Stimulated activated naive CD8-positive, alpha-beta T cell treated with anti-CD3 and anti-CD28 coated beads, Interleukin-15, Interleukin-2, amounts not matched to agents 100 U/mL and 50 U/mL, for 24 hours (primary cell): Measurements from ENCODE around the gene SMC5.
A peak's percentile ranks its signal among the peaks of the same experiment; 100 is the strongest.
"Not testable (repeated sequence)": the region's sequence is repeated elsewhere in the genome, so short reads cannot be mapped to it uniquely, and the experiment has no call there.

Experiments used
- ATAC-seq: fragments of 150-1000 bp; cut with Tn5 transposase; one replicate; pipeline ENCODE4 v1.10.0; 2021
- DNase-seq: peaks from one replicate; pipeline ENCODE4 v3.0.0; 2021

The SMC5 gene

DNA sequence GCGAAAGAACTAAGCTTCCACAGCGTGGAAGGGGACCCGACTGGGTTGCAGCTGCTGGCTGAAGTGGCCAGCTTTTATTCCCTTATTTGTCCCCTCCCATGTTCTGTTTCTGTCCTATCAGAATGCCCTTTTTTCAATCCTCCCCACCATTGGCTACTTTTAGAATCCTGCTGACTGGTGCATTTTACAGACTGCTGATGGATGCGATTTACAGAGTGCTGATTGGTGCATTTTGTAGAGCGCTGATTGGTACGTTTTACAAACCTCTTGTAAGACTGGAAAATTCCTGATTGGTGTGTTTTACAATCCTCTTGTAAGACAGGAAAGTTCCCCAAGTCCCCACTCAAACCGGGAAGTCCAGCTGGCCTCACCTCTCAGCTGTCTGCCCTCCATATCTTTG, 105.0 kb downstream of the SMC5 start:
- DNase-seq (no peak), ATAC-seq (no peak)

DNA sequence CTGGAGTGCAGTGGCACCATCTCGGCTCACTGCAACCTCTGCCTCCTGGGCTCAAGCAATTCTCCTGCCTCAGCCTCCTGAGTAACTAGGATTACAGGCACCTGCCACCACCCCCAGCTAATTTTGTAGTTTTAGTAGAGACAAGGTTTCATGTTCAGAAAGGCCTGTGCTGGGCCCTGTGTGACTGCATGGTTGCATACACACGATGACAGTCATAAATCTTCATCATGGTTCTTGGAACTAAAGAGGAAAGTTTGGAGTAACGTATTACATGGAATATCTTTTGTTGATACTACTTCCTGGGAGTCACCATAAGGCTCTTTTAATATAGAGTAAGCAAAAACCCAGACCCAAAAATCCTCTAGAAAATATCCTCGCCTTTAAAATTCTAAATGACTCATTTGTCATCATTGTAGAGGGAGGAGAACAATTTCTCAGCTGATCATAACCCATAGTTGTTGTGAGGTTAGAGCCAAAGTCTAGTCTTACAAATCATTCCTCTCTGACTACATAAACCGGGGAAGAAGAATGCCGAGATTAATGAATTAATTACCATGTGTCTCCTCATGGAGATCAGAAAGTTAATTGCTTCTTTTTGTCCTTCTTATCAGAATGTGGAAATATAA, 108.6 kb downstream of the SMC5 start:
- ATAC-seq = no peak
- no peak for DNase-seq

DNA sequence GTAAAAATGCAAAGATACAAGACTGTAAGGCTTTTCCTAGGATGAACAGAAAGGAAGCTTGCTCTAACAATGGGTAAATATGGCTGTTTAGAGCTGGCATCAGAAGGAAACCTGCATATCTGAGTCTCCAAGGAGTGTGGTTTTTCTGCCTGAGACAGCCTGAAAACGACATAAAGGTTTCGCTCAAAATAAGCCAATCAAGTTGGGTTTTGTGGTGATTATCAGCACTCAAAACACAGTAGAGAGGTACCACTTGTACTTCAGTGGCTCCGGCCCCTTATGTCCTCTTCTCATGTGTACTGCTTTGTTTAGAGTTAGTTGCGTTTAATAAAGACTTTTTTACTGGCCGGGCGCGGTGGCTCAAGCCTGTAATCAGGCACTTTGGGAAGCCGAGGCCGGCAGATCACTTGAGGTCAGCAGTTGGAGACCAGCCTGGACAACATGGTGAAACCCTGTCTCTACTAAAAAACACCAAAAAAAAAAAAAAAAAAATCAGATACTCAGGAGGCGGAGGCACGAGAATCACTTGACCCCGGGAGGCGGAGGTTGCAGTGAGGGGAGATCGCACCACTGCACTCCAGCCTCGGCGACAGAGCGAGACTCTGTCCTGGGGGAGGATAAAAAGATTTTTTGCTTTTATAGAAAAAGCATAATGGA, 116.3 kb downstream of the SMC5 start:
- ATAC-seq = no peak
- DNase-seq = no peak

DNA sequence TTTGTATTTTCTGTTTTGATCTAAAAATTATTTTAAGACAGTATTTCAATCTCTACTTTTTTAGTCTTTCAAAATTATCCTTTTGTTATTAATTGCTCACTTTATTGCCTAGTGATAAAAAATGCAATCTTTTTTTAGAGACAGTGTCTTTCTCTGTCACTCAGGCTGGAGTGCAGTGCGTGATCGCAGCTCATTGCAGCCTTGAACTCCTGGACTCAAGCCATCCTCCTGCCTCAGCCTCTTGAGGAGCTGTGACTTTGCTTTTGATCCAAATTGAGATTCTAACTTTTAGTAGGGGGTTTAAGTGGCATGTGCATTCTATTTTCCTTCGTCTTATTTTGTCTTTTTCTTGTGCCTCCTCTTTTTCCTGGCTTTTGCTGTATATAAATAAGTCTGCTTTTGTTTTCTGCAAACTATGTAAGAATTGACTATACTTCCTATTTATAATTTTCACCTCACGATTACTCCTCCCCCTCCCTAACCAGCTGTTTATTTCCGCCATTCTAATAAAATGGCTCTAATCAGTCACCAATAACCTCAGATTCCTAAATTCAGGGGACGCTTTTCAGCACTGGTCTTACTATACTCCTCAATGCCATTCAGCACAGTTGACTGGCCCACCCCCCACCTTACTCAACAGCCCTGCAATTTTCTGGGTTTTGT, 123.4 kb downstream of the SMC5 start:
- DNase-seq = no peak
- ATAC-seq = no peak

DNA sequence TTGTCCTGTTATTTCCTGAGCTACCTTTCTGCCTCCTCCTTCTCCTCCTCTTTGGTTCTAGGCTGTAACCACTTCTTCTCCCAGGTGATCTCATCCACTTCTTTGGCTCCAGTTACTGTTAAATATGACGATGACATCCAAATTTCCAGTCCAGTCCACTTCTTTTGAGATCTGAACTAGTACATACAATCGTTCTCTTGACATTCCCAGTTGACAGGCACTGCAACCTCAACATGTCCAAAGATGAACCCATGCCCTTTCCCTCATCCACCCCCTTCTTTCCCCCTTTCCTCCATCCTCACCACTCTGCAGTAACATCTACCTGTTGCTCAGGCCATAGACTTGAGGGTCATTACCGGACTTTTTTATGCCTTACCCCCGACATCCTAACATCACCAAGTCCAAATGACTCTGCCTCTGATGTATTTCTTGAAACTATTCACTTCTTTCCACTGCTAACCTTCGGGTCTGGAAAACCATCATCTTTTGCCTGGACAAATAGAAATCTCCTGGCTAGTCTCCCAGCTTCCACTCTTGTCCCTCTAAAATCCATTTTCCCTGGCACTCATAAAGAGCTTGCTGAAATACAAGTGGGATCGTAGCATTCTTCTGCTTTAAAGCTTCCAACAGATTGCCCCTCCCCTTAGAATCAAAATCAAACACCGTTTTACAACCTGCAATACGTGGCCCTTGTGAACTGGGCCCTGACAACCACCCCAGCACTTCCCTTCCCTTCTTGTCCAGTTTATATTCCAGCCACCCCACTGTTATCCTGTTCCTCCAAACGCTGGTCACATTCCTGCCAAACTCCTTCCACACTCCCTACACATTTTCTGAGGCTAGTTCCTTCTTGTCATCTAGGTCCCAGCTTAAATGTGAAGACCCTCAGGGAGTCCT, 124.2 kb downstream of the SMC5 start:
- ATAC-seq (no peak), DNase-seq (no peak)

DNA sequence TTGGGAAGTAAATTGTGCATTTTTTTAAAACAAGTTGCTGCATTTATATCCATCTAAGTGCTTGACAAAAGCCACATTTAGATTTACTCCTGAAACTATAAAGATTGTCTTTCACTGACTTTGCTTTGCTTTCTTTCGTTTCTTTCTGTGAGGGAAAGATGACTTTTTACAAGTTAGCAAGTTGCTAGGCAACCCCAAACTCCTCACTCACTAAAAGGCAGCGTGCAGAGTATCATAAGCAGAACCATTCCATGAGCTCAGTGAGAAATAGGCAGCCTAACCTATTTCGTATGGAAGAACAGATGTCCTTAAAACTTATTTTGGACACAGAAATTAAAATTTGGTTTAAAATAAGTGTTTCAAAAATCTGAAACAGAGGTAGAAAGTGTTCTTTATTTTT, 126.6 kb downstream of the SMC5 start:
- DNase-seq = no peak
- no peak for ATAC-seq

DNA sequence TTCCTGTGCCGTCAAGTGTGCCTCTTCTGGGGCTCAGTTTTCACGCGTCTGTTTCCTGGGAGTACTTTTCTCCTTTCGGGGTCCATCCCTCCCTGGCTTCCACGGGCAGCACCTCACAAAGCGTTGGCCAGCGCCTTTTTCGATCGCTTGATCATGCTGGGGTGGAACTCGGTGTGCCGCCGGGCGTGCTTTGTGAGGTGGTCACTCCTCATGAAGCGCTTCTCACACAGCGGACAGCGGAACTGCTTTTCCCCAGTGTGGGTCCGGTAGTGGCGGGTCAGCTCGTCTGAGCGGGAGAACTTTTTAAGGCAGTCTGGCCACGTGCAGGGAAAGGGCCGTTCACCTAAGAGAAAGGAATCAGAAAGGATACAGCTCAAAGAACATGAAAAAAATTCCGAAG, 128.9 kb downstream of the SMC5 start:
- DNase-seq (no peak), ATAC-seq (no peak)

DNA sequence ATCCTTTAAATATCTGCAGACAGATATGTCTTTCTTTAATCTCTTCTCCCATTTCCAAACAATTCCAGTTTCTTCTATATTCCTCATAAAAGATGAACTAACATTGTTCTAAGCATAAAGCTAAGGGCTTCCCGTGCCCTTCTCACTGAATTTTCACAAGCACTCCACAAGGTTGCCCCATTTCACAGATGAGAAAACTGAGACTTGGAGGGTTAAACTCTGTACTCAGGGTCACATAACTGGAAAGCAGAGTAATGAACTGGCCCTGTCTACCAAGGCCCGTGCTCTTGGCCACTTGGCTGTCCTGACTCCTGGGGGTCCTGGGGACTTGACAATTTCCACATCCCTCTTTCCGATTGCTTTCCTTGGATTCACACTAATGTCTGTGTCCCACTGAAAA, 130.4 kb downstream of the SMC5 start:
- ATAC-seq (no peak), DNase-seq (no peak)

DNA sequence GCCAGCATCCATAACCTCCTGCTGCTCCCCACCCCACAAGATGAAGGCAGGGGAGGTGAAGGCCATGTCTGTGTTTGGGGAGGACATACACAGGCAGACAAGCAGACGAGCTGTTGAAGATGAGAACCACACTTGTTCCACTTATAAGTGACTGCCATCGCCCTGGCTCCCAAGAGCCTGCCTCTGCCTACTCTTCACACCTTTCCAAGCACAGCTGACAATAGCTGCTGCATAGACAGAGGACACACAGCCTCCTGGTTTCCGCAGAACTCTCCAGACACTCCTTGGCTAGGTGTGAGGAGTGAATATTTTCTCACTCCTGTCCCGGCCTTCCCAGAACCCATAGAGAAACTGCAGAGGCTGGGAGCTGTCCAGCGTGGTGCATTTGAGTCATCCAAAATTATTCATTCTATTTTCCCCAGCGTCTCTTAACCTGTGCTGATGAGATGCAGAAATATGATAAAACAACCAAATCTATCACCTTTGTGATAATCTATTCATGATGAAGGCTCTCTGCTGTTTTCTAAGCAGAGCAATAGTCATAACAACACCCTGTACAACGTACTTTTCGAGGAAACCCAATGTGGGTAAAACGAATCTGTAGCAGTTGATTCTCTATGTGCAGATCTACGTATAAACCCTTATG, 131.0 kb downstream of the SMC5 start:
- DNase-seq = no peak
- peak; percentile 34 for ATAC-seq

DNA sequence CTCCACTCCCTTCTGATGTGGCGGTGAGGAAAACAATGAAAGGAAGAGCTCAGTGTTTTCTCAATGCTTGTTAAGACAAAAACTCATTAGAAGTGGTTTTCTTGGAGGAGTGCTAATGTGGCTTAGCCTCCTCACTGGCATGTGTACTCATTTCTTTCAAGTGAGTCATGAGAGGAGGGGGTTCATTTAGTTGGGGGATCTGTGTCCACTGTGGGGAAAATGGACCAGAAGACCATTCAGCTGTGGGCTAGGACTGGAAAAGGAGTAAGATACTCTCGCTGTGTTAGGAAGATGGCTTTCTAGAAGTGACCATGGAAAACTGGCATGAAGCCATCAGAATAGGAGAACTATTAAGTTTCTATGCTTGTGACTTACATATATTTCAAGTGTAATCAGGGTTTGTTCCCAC, 132.2 kb downstream of the SMC5 start:
- ATAC-seq = peak; percentile 24
- DNase-seq = no peak

DNA sequence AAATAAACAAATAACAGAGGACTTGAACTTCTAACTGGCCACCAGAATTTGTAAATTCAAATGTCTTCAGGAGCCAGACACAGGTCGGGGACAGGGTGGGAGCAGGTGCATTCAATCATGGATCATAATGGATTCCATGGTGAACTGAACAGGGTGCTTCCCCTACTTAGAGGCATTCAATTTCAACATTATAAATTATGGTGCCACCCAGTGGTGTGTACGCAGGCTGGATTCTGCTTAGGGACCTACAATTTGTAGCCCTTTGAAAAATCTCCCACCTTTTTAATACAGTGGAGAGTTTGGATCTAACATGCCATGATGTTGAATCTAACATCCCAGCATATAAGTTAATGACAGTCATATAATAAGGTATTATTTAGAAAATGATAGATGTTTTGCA, 133.4 kb downstream of the SMC5 start:
- DNase-seq (no peak), ATAC-seq (peak; percentile 51)

DNA sequence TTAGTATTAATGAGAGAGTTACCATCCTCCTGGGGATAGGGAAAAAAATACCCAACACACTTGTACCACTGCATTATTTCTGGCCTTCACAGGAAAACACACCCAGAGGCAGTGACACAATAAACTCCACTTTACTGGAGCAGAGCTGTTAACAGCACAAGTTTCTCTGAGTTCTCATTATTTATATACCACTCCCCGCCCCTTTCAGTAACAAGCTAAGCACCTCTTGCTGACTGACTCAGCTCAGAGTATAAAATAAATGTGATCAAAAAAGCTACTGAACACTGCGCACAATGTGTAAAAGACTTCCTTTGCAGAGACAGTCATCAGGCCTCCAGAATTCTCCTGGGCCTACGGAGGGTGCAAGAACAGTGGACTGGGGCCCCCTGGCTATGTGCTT, 134.1 kb downstream of the SMC5 start:
- DNase-seq (no peak), ATAC-seq (no peak)

DNA sequence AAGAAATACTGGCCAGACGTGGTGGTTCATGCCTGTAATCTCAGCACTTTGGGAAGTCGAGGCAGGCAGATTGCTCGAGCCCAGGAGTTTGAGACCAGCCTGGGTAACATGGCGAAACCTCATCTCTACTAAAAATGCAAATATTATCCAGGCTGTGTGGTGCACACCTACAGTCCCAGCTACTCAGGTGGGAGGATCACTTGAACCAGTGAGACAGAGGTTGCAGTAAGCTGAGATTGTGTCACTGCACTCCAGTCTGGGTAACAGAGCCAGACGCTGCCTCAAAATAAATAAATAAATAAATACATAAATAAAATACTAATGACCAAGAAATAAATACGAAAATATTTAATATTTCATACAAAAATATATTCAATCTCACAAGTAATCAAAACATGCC, 136.9 kb downstream of the SMC5 start:
- no peak for DNase-seq
- no peak for ATAC-seq

DNA sequence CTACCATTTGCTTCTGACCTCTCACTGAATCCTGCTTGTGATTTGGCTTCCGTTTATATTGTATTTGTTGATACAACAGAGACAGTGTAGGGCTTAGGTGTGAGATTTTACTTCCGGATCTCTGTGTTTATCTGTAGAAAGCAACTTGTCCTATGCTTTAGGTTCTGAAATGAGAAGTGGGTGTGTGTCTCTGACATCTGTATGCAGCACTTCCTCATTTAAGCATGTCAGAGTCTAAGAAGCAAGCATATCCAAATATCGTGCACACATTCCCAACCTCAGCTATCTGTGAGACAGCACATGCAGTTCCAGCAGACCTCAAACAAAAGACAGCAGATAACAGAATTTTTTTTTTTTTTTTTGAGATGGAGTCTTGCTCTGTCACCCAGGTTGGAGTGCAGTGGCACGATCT, 139.4 kb downstream of the SMC5 start:
- ATAC-seq = peak; percentile 55
- DNase-seq = no peak

DNA sequence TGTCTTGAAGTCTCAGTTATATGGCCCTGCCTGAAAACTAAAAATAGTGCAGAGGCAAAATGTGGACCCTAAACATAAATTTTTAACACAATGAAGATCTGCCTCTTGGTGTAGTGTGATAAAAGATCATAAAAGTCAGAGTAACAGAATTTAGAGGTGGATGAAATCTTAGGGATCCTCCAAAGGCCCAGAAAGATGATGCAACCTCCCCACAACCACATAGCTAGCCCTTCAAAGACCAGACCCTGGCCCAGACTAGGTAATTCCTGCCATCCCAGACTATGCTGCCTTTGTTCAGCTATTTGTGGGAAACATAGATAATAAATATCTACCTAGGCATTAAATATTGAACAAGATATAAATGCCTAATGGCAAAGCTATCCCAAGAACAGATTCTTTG, 140.4 kb downstream of the SMC5 start:
- DNase-seq = no peak
- ATAC-seq = no peak

DNA sequence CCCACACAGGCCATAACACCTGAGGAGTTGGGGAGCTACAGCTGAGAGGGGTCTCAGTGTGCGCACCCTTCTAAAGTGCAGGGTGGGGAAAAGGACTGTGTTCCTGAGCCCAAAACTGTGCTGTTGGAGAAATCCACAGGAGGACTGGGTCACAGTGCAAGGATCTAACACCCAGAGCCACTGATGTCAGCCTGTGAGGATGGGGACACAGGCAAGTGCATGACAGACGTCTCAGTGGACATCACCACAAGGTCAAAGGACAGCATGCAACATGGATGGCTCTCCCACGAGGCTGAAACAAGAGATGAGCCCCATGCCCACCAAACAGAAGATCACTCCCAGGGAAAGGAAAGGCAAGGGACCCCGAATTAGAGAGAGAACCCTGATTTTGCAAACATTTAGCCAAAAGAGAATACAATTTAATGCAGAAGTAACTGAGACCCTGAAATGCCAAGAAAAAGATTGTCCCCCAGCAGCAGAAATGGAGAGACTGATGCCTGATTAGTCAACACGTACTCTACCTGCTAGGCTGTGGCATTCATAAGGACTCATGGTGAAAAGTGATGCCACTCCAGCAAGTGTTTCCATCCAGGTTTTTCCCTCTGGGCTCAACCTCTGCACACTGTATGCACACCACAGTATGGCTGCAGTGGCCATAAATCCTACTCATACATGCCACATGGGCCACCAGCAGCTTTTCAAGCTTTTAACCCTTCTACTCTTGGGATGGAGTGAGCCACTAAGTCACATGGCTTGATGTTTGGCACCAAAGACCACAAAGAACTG, 141.5 kb downstream of the SMC5 start:
- DNase-seq (no peak), ATAC-seq (peak; percentile 62)

DNA sequence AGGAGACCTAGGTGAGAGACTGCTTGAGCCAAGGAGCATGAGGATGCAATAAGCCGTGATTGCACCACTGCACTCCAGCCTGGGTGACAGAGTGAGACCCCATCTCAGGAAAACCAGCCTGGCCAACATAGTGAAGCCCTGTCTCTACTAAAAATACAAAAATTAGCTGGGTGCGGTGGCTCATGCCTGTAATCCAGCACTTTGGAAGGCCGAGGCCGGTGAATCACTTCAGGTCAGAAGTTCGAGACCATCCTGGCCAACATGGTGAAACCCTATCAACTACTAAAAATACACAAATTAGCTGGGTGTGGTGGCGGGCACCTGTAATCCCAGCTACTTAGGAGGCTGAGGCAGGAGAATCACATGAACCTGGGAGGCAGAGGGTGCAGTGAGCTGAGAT, 142.5 kb downstream of the SMC5 start:
- not testable (repeated sequence) for ATAC-seq

DNA sequence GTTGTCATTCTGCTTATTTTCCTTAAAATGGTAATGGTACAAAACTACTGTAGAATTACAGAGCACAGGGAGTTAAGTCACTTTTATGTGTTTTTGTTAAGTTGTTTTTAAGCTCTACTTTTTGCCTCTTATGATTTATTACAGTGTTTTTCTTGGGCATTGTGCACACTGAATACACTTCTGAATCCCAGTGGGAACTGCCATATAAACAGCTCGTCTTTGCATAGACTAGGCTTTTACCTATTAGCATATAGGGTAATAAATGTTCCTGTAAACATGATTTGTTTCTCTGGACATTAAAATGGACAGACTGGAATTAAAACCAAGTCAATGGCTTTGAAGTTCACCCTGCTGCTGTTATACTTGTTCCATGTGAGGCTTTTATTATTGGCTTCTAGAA, 143.4 kb downstream of the SMC5 start:
- ATAC-seq (no peak), DNase-seq (no peak)

More for the DNA sequence above, 142.5 kb downstream of the SMC5 start:
- not testable (repeated sequence) for DNase-seq

DNA sequence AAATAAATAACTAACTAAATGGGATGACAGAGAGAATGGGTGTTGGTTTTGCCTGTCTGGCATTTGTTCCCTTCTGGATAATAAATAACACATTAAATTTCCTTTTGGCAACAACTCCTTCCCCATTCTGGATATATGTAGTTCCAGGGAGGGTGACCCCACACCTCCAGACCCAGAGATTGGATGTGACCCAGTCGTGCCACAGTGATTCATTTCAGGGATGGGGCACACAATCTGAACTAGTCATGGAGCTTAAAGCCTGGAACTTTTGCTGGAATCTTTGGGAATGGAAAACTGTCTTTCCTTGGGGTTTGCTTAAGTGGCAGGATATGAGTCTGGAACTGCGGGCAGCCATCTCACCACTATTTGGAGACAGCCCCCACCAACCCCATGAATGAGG, 144.4 kb downstream of the SMC5 start:
- no peak for ATAC-seq
- no peak for DNase-seq

DNA sequence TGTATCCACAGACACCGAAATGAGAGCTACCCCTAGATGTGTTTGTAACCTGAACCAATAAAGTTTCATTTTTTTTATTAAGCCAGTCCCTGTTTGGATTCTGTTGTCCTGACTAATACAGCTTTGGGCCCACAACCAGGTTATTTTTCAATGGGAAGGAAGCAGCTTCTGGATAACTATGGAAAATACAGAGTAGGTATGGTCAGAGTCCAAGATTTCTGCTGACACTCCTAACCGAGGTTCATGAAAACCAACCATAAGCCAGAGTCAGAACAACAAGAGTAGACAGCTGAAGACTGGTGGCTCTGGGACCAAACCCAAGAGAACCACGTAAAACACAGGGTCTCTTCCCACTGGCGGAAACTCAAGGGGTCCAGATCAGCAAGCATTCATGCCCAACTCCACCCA, 144.8 kb downstream of the SMC5 start:
- DNase-seq (no peak), ATAC-seq (no peak)

DNA sequence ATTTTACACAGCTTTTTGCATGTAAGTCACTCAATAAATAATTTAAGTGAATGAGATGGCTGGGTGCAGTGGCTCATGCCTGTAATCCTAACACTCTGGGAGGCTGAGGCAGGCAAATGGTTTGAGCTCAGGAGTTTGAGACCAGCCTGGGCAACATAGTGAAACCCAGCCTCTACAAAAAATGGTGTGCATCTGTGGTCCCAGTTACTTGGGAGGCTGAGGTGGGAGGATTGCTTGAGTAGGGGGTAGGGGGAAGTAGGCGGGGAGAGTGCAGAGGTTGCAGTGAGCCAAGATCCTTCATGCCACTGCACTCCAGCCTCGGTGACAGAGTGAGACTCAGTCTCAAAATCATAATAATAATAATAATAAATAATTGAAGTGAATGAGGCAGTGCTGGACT, 145.5 kb downstream of the SMC5 start:
- ATAC-seq (no peak), DNase-seq (no peak)
